H9 (cell line): ENCODE data around the gene ACOX3. TPM values are rescaled to one million over a fixed set of nuclear protein-coding genes. Genes with fewer than 3 reads are reported as not detected.

Experiments
- DNase-seq: peaks from one replicate; pipeline ENCODE4 v3.0.0-alpha.2; 2017
- H2AFZ ChIP-seq: one replicate; pipeline ENCODE4 v1.6.1; 2013; ENCODE audit warnings: mild to moderate bottlenecking, low read length, control low read depth, moderate library complexity
- H2AK5ac ChIP-seq: 2 replicates; pipeline ENCODE4 v1.6.1; 2013; ENCODE audit warnings: low read length, control low read depth, mixed read lengths; ENCODE audit not compliant: insufficient read length
- H2BK120ac ChIP-seq: one replicate; pipeline ENCODE4 v1.6.1; 2013; ENCODE audit warnings: low read depth, mild to moderate bottlenecking, low read length, control low read depth, inconsistent platforms; ENCODE audit not compliant: poor library complexity, severe bottlenecking
- H2BK12ac ChIP-seq: 2 replicates; pipeline ENCODE4 v1.6.1; 2013; ENCODE audit warnings: low read length, control low read depth, mixed read lengths, low read depth; ENCODE audit not compliant: insufficient read length
- H2BK15ac ChIP-seq: 2 replicates; pipeline ENCODE4 v1.6.1; 2013; ENCODE audit warnings: low read depth, low read length, control low read depth
- H2BK20ac ChIP-seq: one replicate; pipeline ENCODE4 v1.6.1; 2013; ENCODE audit warnings: low read depth, mild to moderate bottlenecking, low read length, control low read depth, inconsistent platforms; ENCODE audit not compliant: poor library complexity, severe bottlenecking
- H2BK5ac ChIP-seq: 2 replicates; pipeline ENCODE4 v1.6.1; 2013; ENCODE audit warnings: low read length, control low read depth, mixed read lengths; ENCODE audit not compliant: insufficient read length
- H3K14ac ChIP-seq: 2 replicates; pipeline ENCODE4 v1.6.1; 2013; ENCODE audit warnings: low read length, control low read depth; ENCODE audit not compliant: insufficient read depth
- H3K18ac ChIP-seq: 2 replicates; pipeline ENCODE4 v1.6.1; 2013; ENCODE audit warnings: low read depth, mild to moderate bottlenecking, mixed read lengths, low read length, control low read depth; ENCODE audit not compliant: insufficient read length
- H3K23ac ChIP-seq: 2 replicates; pipeline ENCODE4 v1.6.1; 2013; ENCODE audit warnings: low read length, control low read depth, mixed read lengths, low read depth; ENCODE audit not compliant: insufficient read length
- H3K23me2 ChIP-seq: 2 replicates; pipeline ENCODE4 v1.6.1; 2013; ENCODE audit warnings: low read depth, mild to moderate bottlenecking, mixed read lengths, low read length, control low read depth; ENCODE audit not compliant: insufficient read length, poor library complexity, severe bottlenecking
- H3K27ac ChIP-seq: 2 replicates; pipeline ENCODE4 v1.5.1; 2013; ENCODE audit warnings: low read length, control low read depth, mixed read lengths, low read depth; ENCODE audit not compliant: insufficient read length
- H3K27me3 ChIP-seq: 2 replicates; pipeline ENCODE4 v1.6.1; 2013; ENCODE audit warnings: low read length, control low read depth, inconsistent platforms; ENCODE audit not compliant: insufficient read depth
- H3K4ac ChIP-seq: 2 replicates; pipeline ENCODE4 v1.6.1; 2013; ENCODE audit warnings: low read depth, mild to moderate bottlenecking, control low read depth, inconsistent platforms, low read length, moderate library complexity
- H3K4me1 ChIP-seq: 2 replicates; pipeline ENCODE4 v1.6.1; 2013; ENCODE audit warnings: low read length, control low read depth, inconsistent platforms; ENCODE audit not compliant: insufficient read depth
- H3K4me2 ChIP-seq: 2 replicates; pipeline ENCODE4 v1.6.1; 2013; ENCODE audit warnings: low read length, control low read depth, mixed read lengths; ENCODE audit not compliant: insufficient read length, insufficient read depth
- H3K56ac ChIP-seq: 2 replicates; pipeline ENCODE4 v1.6.1; 2013; ENCODE audit warnings: low read depth, mild to moderate bottlenecking, mixed read lengths, low read length, control low read depth; ENCODE audit not compliant: insufficient read length
- H3K79me1 ChIP-seq: 2 replicates; pipeline ENCODE4 v1.6.1; 2013; ENCODE audit warnings: low read depth, mild to moderate bottlenecking, moderate library complexity, low read length, control low read depth, inconsistent platforms; ENCODE audit not compliant: insufficient read depth, poor library complexity, severe bottlenecking
- H3K79me2 ChIP-seq: 2 replicates; pipeline ENCODE4 v1.6.1; 2013; ENCODE audit warnings: low read length, control low read depth, inconsistent platforms; ENCODE audit not compliant: insufficient read depth
- H3K9ac ChIP-seq: 2 replicates; pipeline ENCODE4 v1.6.1; 2013; ENCODE audit warnings: low read length, control low read depth, mixed read lengths; ENCODE audit not compliant: insufficient read length; ENCODE audit errors: extremely low read depth
- H3K9me3 ChIP-seq: one replicate; pipeline ENCODE4 v1.6.1; 2013; ENCODE audit warnings: low read depth, low read length, inconsistent platforms; ENCODE audit not compliant: control insufficient read depth
- H3T11ph ChIP-seq: one replicate; pipeline ENCODE4 v1.6.1; 2013; ENCODE audit warnings: mild to moderate bottlenecking, low read length, control low read depth, inconsistent platforms
- H4K20me1 ChIP-seq: one replicate; pipeline ENCODE4 v1.6.1; 2013; ENCODE audit not compliant: control insufficient read depth, insufficient read length, insufficient read depth
- H4K5ac ChIP-seq: 2 replicates; pipeline ENCODE4 v1.6.1; 2013; ENCODE audit warnings: low read depth, mild to moderate bottlenecking, mixed read lengths, low read length, control low read depth; ENCODE audit not compliant: insufficient read length
- H4K8ac ChIP-seq: replicated peaks from 2 replicates; pipeline ENCODE4 v1.6.1; 2013; ENCODE audit warnings: low read length, control low read depth, mixed read lengths, low read depth; ENCODE audit not compliant: insufficient read length
- H4K91ac ChIP-seq: 2 replicates; pipeline ENCODE4 v1.6.1; 2013; ENCODE audit warnings: low read depth, mild to moderate bottlenecking, moderate library complexity, mixed read lengths, low read length, control low read depth; ENCODE audit not compliant: insufficient read length
- H3K27ac Mint-ChIP-seq, 3 experiments: 2 replicates in 2 of 3; 3 replicates in 1 of 3; pipeline ENCODE4 v1.8.0; 2020 to 2021; ENCODE audit warnings: mixed read lengths in 3 of 3, mild to moderate bottlenecking in 1 of 3, moderate library complexity in 1 of 3
- H3K27me3 Mint-ChIP-seq: 2 replicates; pipeline ENCODE4 v1.8.0; 2021; ENCODE audit warnings: low read depth, mild to moderate bottlenecking, moderate library complexity, mixed read lengths
- H3K36me3 Mint-ChIP-seq, 3 experiments: 2 replicates in 2 of 3; 3 replicates in 1 of 3; pipeline ENCODE4 v1.8.0; 2020 to 2021; ENCODE audit warnings: low read depth in 3 of 3, mixed read lengths in 3 of 3; ENCODE audit not compliant: insufficient read depth in 1 of 3
- H3K4me1 Mint-ChIP-seq, 2 experiments: 2 replicates each; pipeline ENCODE4 v1.8.0; 2020; ENCODE audit warnings: mixed read lengths in 2 of 2
- H3K4me3 Mint-ChIP-seq, 2 experiments: 2 replicates in 1 of 2; 3 replicates in 1 of 2; pipeline ENCODE4 v1.8.0; 2020 to 2021; ENCODE audit warnings: mild to moderate bottlenecking in 2 of 2, mixed read lengths in 2 of 2, moderate library complexity in 1 of 2
- H3K9me3 Mint-ChIP-seq, 2 experiments: 2 replicates in 1 of 2; 3 replicates in 1 of 2; pipeline ENCODE4 v1.8.0; 2020; ENCODE audit warnings: mild to moderate bottlenecking in 2 of 2, mixed read lengths in 2 of 2, moderate library complexity in 1 of 2
- CTCF ChIP-seq: fragments of 200-600 bp; sonication (generic); conservative IDR thresholded peaks from 3 replicates; pipeline ENCODE4 v1.8.0; 2021; ENCODE audit warnings: antibody characterized with exemption, mild to moderate bottlenecking
- total RNA-seq: library from RNA; stranded (reverse); gene quantifications from 2 replicates; pipeline ENCODE4 v1.2.1, GENCODE V29; 2021

Gene ACOX3
- total RNA-seq, 1 experiment from 2014 or later = 13.8 TPM

GRCh38 chr4:8326206-8326605 is 114.3 kb downstream of the ACOX3 start:
- Histone ChIP-seq H3K79me2 (no peaks in the 10 kb centered on the region), H3K9me3 (no peaks in the 10 kb centered on the region), H2AFZ (no peak overlapping the region), H3T11ph (no peak overlapping the region), H3K9ac (no peak overlapping the region), H3K4me2 (no peak overlapping the region), H3K27ac (no peak overlapping the region), H2BK5ac (no peak overlapping the region), H4K20me1 (no peaks in the 10 kb centered on the region), H3K18ac (no peak overlapping the region), H3K4me1 (no peaks in the 10 kb centered on the region), H3K23me2 (no peaks in the 10 kb centered on the region), H2BK120ac (no peak overlapping the region), H2BK12ac (no peak overlapping the region), H3K14ac (no peak overlapping the region), H4K8ac (no peak overlapping the region), H3K4ac (no peak overlapping the region), H3K27me3 (no peaks in the 10 kb centered on the region), H2AK5ac (no peak overlapping the region), H4K91ac (no peak overlapping the region), H2BK20ac (no peak overlapping the region), H3K56ac (no peak overlapping the region), H3K23ac (no peak overlapping the region), H4K5ac (no peak overlapping the region), H3K79me1 (no peaks in the 10 kb centered on the region), H2BK15ac (no peak overlapping the region)
- no peak for TF ChIP-seq CTCF
- peaks cover 0 to 7% of the 10 kb centered on the region in 2 experiments; a peak in 2 of 4 replicates for H3K4me1 Mint-ChIP-seq
- no peaks in the 10 kb centered on the region for H3K36me3 Mint-ChIP-seq
- DNase-seq = peak; percentile 5
- H3K4me3 Mint-ChIP-seq = no peak overlapping the region
- H3K9me3 Mint-ChIP-seq = peaks cover 0 to 13% of the 10 kb centered on the region in 2 experiments; a peak in 2 of 5 replicates
- no peak overlapping the region for H3K27ac Mint-ChIP-seq
- H3K27me3 Mint-ChIP-seq = peaks cover 11% of the 10 kb centered on the region
